HG03558 (cell line): ENCODE data around the gene R3HCC1L.

ENCODE experiments used
- ATAC-seq: cut with Tn5 transposase; IDR thresholded peaks from one replicate; pipeline ENCODE4 v1.9.1; 2021; ENCODE audit warnings: moderate number of reproducible peaks; ENCODE audit not compliant: unreplicated experiment; ENCODE audit errors: extremely low read depth

The R3HCC1L gene

GRCh38 chr10:98268694-98269431 is 134.4 kb downstream of the R3HCC1L start:
- ATAC-seq, result no peak

- no peak for ATAC-seq
Measured at GRCh38 chr10:98269435-98269912, 135.0 kb downstream of the R3HCC1L start.

- ATAC-seq, result no peak
Measured at GRCh38 chr10:98270073-98270740, 135.8 kb downstream of the R3HCC1L start.

DNA sequence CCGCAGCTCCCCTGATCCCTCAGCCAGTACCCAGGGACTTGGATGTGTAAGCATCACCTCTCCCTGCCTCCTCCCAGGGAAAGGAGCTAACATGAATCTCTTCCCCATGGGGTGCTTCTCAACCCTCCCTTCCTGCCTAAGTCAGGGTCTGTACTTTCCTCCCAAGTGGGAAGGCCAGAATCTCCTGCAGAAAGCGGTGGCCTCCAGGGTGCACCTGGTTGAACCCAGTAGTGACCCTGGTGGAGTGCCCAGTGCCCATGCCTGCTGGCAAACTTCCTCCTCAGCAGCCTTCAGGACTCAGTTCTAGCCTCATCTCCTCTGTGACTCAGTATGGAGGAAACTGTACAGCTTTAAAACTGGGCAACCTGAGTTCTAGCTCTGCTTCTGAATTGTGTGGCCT is 136.3 kb downstream of the R3HCC1L start:
- ATAC-seq, result no peak

DNA sequence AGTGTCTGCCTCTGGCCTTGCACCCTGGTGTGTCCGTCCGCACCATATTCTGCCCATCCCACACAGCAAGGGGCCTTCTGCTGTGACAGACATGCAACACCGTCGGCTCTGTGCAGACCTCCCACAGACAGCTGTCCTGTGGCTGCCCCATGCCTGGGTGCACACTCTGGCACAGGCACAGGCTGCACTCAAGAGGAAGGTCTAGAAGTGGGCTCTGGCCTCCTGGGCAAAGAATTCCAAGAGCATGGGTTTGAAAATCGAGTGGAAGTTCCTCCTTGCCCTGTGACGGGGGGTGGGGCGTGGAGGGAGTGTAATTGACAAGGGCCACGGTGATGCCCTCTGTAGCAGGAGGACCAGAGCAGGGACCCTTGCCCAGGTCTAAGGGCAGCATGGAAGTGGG is 137.8 kb downstream of the R3HCC1L start:
- ATAC-seq, result no peak

DNA sequence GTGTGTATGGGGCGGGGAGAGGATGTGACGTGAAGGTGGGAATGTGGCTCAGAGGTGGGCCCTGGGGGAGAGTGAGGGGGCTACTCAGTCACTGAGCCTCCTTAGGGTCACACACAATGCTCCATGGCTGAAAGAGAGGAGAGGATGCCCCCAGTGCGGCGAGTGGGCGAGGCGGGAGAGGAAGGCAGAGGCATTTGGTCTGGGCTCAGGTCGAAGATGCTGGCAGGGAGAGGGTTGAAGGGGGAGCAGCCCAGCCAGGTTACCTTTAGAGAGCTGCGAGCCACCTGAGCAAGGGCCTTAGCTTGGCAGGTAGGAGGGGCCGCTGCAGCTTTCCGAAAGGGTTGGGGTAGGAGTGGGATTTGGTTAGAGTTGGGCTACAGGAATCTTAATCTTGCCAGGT is 138.2 kb downstream of the R3HCC1L start:
- no peak for ATAC-seq

DNA sequence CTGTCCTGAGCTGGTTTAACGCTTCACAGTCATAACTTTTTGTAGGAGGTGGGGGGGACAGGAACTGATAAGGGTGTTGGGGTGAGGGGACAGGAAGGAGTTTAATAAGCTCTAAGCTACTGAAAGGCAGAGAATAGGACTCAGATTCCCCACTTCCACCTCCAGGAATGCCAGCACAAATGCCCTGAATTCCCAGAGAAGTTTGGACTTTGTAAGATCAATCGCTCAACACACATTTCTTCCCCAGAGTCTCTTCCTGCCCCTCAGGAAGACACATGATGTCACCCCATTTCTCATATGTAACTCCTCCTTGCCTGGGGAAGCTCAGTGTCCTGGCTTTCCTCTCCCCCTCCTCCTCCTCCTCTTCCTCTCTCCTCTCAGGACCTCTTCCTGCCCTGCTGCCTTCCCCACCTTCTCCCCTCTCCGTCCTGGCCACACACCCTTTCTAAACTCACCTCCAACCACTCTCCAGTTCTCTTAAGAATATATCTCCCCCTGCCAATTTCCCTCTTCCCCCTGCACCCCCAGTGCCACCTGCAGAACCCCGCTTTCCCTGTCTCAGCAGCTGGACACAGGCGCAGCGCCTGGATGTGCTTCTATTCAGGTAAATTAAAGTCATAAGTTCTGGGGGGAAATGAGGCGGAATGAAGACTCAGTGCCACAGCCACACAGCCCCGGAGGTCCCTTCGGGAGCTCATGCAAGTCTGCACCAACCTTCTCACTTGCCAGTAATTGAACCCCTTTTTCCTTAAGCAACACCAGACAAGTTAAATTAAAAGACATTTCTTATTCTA is 138.8 kb downstream of the R3HCC1L start:
- no peak for ATAC-seq

DNA sequence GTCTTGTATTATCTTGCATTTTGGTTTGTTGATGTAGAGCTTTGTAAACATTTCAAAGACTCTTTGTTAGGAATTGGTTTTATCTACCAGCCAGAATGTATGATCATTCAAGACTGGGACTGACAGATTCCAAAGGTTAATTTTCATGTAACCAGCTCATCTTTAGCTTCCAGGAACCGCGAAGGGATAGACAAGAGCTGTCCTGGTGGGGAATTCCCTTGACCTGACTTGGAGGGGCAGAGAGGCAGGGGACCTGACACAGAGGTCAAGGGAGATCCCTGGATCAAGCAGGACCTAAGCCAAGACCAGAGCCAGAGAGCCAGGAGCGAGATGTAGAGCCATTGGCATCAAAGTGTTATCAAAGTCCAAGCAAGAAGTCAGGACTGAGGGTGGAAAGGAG is 140.1 kb downstream of the R3HCC1L start:
- ATAC-seq, result no peak

GRCh38 chr10:98276311-98276710 is 141.9 kb downstream of the R3HCC1L start:
- ATAC-seq, result no peak

GRCh38 chr10:98285416-98285815 is 151.0 kb downstream of the R3HCC1L start:
- no peak for ATAC-seq

- no peak for ATAC-seq
Measured at GRCh38 chr10:98286419-98286818, 152.0 kb downstream of the R3HCC1L start.

DNA sequence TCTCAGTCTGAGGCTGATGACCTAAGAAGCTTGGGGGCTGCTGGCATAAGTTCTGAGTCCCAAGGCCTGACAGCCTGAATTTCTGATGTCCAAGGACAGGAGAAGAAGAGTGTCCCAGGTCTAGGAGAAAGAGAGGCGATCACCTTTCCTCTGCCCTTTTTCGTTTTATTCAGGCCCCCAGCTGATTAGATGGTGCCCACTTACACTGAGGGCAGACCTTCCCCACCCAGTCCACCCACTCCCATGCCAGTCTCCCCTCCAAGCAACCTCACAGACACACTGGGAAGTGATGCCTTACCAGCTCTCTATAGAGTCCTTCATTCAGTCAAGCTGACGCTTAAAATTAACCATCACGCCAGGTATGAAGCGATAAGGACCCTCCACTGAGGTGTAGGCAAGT is 152.9 kb downstream of the R3HCC1L start:
- ATAC-seq, result no peak

DNA sequence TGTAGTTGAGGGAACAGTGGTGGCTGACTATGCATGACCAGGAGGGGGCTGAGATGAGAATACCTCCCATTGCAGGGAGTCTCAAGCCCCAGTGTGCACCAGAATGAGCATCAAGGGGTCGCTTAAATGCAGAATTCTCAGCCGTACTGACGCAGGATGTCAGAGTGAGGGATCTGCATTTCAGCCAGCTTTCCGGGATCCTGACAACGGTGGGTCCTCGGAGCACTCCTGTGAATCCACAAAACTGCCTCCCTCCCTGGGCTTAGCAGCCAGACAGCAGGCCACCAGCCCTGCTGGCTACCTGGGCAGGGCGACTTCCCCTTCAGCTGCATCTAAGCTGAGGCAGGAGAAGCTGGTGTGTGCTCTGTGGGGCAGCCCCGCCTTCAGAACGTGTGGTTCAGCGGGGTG is 155.3 kb downstream of the R3HCC1L start:
- no peak for ATAC-seq

GRCh38 chr10:98292971-98293370 is 158.5 kb downstream of the R3HCC1L start:
- no peak for ATAC-seq

DNA sequence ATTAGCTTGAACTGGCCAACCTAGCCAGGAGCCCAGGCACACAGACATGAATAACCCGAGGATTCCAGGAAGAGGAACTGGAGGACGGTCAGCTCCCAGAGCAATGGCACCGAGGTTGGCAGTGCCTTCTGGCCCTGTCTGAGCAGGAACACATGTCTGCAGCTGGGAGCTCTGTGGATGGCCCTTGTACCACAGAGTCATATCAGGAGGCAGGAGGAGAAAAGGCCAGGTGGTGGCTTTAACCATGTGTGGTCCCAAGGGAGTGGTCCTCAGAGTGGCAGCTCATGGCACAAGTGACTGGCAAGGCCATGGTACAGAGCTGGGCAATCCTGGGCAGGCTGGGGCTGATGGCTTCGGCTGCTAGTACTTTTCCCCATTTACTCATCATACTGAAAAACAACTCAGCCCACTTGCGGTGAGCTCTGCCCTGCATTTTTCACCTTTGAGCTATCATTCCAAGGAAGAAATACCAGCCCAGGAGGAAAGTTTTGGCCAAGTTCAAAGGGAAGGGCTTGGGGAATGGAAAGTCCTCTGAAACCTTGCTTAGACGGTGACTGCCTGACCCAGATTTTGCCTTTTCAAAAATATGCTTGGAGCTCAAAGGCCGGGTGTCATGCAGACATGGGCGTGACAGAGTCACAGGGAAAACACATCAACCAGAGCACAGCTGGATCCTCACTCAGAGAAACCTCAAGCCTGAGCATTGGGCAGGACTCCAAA is 159.3 kb downstream of the R3HCC1L start:
- ATAC-seq, result no peak

DNA sequence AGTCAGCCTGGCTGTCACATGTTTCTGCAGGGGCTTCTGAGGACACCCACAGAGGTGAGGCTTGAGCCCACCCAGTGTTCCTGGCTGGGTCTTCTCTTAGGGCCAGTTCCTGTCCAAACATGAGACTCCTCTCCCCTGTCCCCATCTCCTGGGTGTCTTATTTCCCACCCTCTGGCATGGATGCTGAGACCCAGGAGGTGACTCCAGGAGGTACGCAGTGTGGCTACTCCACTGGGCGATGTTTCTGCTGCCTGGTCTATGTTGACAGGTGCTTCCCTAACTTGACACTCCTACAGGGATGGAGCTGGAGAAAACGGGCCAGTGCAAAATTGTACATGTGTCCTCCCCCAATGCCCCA is 159.8 kb downstream of the R3HCC1L start:
- ATAC-seq, result no peak
